Ovary (tissue), 9 donors: ENCODE results near the gene HSD17B14. TPM values are rescaled to one million over a fixed set of nuclear protein-coding genes. Genes with fewer than 3 reads are reported as not detected.

Experiments
- DNase-seq, 5 donors: peaks; one replicate each; pipeline ENCODE4 v3.0.0-alpha.2; 2019 to 2020
- H3K27ac ChIP-seq, 2 donors: fragments of 200-600 bp; one replicate each; pipeline versions ENCODE4 v1.5.1 to v1.8.0; 2019 to 2022
- H3K27me3 ChIP-seq: fragments of 200-600 bp; one replicate; pipeline ENCODE4 v1.8.0; 2022
- H3K36me3 ChIP-seq: fragments of 200-600 bp; sonication (generic); one replicate; pipeline ENCODE4 v1.5.1; 2019
- H3K4me1 ChIP-seq: one replicate; pipeline ENCODE4 v1.8.1; 2013; ENCODE audit warnings: mild to moderate bottlenecking, moderate library complexity; ENCODE audit not compliant: insufficient read depth
- H3K4me3 ChIP-seq: fragments of 200-600 bp; sonication (generic); one replicate; pipeline ENCODE4 v1.5.1; 2017
- H3K9me3 ChIP-seq, 2 donors: fragments of 200-600 bp in 1 of 2; sonication (generic) in 1 of 2; one replicate each; pipeline versions ENCODE4 v1.5.1 to v1.8.1; 2013 to 2019; ENCODE audit warnings: mild to moderate bottlenecking in 1 of 2, moderate library complexity in 1 of 2
- EP300 ChIP-seq: sonication (generic); formaldehyde crosslinking; IDR thresholded peaks from one replicate; pipeline ENCODE4 v1.6.1; 2017; ENCODE audit warnings: antibody characterized with exemption
- POLR2A ChIP-seq: fragments of 450-650 bp; IDR thresholded peaks from one replicate; pipeline ENCODE4 v1.6.1; 2017; ENCODE audit warnings: antibody characterized with exemption, mild to moderate bottlenecking, moderate library complexity
- WGBS, 3 donors: extraction: QIAGEN DNeasy Blood & Tissue Kit in 1 of 3; methylation state at CpG; one replicate each; pipeline versions ENCODE4 v1.1.5 to v1.1.7; 2013 to 2017; 5-methylcytosine and 5-hydroxymethylcytosine counted together
- intact Hi-C, 4 donors: fragments of 100-400 bp; cut with DNase I; formaldehyde crosslinking; loops; one replicate each; pipeline versions ENCODE4 v1.11.0 to v1.15.1; 2022 to 2023
- polyA plus RNA-seq, 2 donors: library from polyadenylated mRNA; stranded (reverse); fragments of 200-250 nt in 1 of 2; fragments of 350-450 nt in 1 of 2; fragmentation: Illumina TruSeq in 1 of 2; extraction: RNeasy Lipid Tissue Mini Kit (QIAGEN cat#74804) in 1 of 2; gene quantifications; one replicate each; pipeline ENCODE4 v1.2.3, GENCODE V29; 2013 to 2014
- total RNA-seq, 7 donors: library from RNA; depleted of rRNA in 2 of 7; stranded (reverse); fragments of >200 nt in 2 of 7; fragmentation: NEBNext Ultra II Directional in 3 of 7; extraction: Animal tissue kit (Norgen Biotek cat#: 25700) in 3 of 7; gene quantifications; one replicate each; pipeline versions ENCODE4 v1.1.0 to v1.2.4, GENCODE V29; 2016 to 2023
- TF ChIP-seq, protein P1 (sequence below), 3 donors: fragments of 450-650 bp in 2 of 3; fragments of 200-600 bp in 1 of 3; IDR thresholded peaks; one replicate each; pipeline versions ENCODE4 v1.5.1 to v1.8.0; 2016 to 2022; ENCODE audit warnings: antibody characterized with exemption in 3 of 3, mild to moderate bottlenecking in 1 of 3
- donor health status: DM: no; HTN: no; CAD: no; lungs with moderate emphysema.
- donor health status: DM: no; HTN: no; CAD: no.
- donor health status: Bipolar disorder and iron deficiency.
- donor health status: DM: yes; HTN: yes; CAD: no.
- donor health status: DM: no; HTN: no; CAD: no.
- donor health status: DM: yes; HTN: yes; CAD: no.

HSD17B14 gene
- total and polyA plus RNA-seq, 9 donors, result 10.6 to 82.8 (median 46.1) TPM

DNA sequence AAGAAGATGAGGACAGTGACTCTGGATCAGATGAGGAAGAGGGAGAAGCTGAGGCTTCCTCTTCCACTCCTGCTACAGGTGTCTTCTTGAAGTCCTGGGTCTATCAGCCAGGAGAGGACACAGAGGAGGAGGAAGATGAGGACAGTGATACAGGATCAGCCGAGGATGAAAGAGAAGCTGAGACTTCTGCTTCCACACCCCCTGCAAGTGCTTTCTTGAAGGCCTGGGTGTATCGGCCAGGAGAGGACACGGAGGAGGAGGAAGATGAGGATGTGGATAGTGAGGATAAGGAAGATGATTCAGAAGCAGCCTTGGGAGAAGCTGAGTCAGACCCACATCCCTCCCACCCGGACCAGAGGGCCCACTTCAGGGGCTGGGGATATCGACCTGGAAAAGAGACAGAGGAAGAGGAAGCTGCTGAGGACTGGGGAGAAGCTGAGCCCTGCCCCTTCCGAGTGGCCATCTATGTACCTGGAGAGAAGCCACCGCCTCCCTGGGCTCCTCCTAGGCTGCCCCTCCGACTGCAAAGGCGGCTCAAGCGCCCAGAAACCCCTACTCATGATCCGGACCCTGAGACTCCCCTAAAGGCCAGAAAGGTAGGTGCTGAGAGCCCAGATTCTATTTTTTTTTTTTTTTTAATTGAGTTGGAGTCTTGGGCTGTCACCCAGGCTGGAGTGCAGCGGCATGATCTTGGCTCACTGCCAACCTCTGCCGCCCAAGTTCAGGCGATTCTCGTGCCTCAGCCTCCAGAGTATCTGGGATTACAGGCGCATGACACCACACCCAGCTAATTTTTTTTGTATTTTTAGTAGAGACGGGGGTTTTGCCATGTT, 38.2 kb upstream of the HSD17B14 start:
- peak; percentile 50 to 69 (median 60) for DNase-seq
- Histone ChIP-seq H3K4me3 (peak overlapping the region; percentile 97), H3K27ac (peak overlapping the region; percentile 99), H3K9me3 (no peaks in the 10 kb centered on the region), H3K4me1 (peaks cover 9% of the 10 kb centered on the region), H3K36me3 (no peaks in the 10 kb centered on the region), H3K27me3 (no peaks in the 10 kb centered on the region)
- WGBS, 3 donors, result 10 to 16% (median 13%) methylated on average over 17 of the region's 17 CpGs
- intact Hi-C loops, result loop anchor here in 1 of 4 donors (10.0 kb wide), 1 partner anchor 90 kb away; the partner anchor contains the start of gene FTL
- TF ChIP-seq, protein P1, sequence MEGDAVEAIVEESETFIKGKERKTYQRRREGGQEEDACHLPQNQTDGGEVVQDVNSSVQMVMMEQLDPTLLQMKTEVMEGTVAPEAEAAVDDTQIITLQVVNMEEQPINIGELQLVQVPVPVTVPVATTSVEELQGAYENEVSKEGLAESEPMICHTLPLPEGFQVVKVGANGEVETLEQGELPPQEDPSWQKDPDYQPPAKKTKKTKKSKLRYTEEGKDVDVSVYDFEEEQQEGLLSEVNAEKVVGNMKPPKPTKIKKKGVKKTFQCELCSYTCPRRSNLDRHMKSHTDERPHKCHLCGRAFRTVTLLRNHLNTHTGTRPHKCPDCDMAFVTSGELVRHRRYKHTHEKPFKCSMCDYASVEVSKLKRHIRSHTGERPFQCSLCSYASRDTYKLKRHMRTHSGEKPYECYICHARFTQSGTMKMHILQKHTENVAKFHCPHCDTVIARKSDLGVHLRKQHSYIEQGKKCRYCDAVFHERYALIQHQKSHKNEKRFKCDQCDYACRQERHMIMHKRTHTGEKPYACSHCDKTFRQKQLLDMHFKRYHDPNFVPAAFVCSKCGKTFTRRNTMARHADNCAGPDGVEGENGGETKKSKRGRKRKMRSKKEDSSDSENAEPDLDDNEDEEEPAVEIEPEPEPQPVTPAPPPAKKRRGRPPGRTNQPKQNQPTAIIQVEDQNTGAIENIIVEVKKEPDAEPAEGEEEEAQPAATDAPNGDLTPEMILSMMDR (IDR thresholded peaks at IDR 0.05), result no peak
- no peak for TF ChIP-seq POLR2A
- no peak for TF ChIP-seq EP300

DNA sequence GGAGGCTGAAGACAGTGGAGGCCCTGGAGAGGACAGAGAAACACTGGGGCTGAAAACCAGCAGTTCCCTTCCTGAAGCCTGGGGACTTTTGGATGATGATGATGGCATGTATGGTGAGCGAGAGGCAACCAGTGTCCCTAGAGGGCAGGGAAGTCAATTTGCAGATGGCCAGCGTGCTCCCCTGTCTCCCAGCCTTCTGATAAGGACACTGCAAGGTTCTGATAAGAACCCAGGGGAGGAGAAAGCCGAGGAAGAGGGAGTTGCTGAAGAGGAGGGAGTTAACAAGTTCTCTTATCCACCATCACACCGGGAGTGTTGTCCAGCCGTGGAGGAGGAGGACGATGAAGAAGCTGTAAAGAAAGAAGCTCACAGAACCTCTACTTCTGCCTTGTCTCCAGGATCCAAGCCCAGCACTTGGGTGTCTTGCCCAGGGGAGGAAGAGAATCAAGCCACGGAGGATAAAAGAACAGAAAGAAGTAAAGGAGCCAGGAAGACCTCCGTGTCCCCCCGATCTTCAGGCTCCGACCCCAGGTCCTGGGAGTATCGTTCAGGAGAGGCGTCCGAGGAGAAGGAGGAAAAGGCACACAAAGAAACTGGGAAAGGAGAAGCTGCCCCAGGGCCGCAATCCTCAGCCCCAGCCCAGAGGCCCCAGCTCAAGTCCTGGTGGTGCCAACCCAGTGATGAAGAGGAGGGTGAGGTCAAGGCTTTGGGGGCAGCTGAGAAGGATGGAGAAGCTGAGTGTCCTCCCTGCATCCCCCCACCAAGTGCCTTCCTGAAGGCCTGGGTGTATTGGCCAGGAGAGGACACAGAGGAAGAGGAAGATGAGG, 37.4 kb upstream of the HSD17B14 start:
- Histone ChIP-seq H3K36me3 (no peaks in the 10 kb centered on the region), H3K4me3 (peak overlapping the region; percentile 97), H3K27ac (peak overlapping the region; percentile 99), H3K27me3 (no peaks in the 10 kb centered on the region), H3K4me1 (peaks cover 13% of the 10 kb centered on the region), H3K9me3 (no peaks in the 10 kb centered on the region)
- TF ChIP-seq EP300 (no peak), POLR2A (no peak)
- TF ChIP-seq, protein P1 (IDR thresholded peaks at IDR 0.05), result no peak
- 26 to 30% (median 30%) methylated on average over 14 of the region's 14 CpGs for WGBS, 3 donors
- intact Hi-C loops, result loop anchor here in 2 of 4 donors (2.0 to 10.0 kb wide), 2 partner anchors 27 to 91 kb away; partner anchors contain the start of genes FTL (in 1 of the 2) and NUCB1 (in 1 of the 2)
- DNase-seq, result peak in 2 of 5 donors; percentile 36 to 38

DNA sequence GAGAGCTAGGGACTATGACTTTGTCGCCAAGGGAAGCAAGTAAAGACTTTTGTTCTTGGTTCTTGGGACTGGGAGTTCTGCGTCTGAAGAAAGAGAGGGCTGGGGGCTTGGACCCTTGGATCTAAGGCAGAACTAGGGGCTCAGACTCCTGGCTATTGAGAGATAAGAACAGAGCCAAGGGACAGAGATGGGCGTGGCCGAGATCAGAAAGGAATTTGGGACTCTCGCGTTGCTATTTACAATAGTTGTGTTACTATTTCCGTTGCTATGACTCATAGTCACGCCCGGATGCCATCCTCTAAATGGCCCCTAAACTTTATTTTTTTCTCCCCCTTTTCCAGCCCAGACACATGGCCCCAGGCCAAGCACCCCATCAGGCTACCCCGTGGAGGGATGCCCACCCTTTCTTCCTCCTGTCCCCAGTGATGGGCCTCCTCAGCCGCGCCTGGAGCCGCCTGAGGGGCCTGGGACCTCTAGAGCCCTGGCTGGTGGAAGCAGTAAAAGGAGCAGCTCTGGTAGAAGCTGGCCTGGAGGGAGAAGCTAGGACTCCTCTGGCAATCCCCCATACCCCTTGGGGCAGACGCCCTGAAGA, 36.7 kb upstream of the HSD17B14 start:
- intact Hi-C loops, result loop anchor here in 2 of 4 donors (2.0 to 10.0 kb wide), 2 partner anchors 28 to 92 kb away; partner anchors contain the start of genes FTL (in 1 of the 2) and NUCB1 (in 1 of the 2)
- 1 to 2% (median 2%) methylated on average over 14 of the region's 14 CpGs for WGBS, 3 donors

More for the DNA sequence above, 36.7 kb upstream of the HSD17B14 start:
- peak overlapping the region; percentile 97 for H3K4me3 ChIP-seq
- DNase-seq, result peak; percentile 80 to 94 (median 88)
- H3K27me3 ChIP-seq, result no peaks in the 10 kb centered on the region
- peak overlapping the region; percentile 99 for H3K27ac ChIP-seq
- no peaks in the 10 kb centered on the region for H3K36me3 ChIP-seq
- peaks cover 13% of the 10 kb centered on the region for H3K4me1 ChIP-seq
- TF ChIP-seq POLR2A (peak; percentile 28), EP300 (peak; percentile 72)
- TF ChIP-seq, protein P1 (IDR thresholded peaks at IDR 0.05), result peak in 1 of 3 donors; percentile 45
- no peaks in the 10 kb centered on the region for H3K9me3 ChIP-seq
